CD4-positive, CD25-positive, alpha-beta regulatory T cell (primary cell): ENCODE results near the gene UBE2E2. TPM values are rescaled to one million over a fixed set of nuclear protein-coding genes. Genes with fewer than 3 reads are reported as not detected.

Experiments
- ATAC-seq, 2 donors: fragments of 150-1000 bp; cut with Tn5 transposase; one replicate each; pipeline ENCODE4 v1.10.0; 2021; ENCODE audit warnings: low read depth in 2 of 2, moderate number of reproducible peaks in 2 of 2, moderate library complexity in 1 of 2
- DNase-seq, 3 donors: peaks; one replicate each; pipeline versions ENCODE4 v3.0.0 to v3.0.0-alpha.2; 2012 to 2022; ENCODE audit warnings: mixed read lengths in 1 of 3
- H3K27ac ChIP-seq: one replicate; pipeline ENCODE4 v1.7.0; 2013; ENCODE audit warnings: mild to moderate bottlenecking, low read length; ENCODE audit not compliant: insufficient read depth, poor library complexity, severe bottlenecking
- H3K27me3 ChIP-seq: one replicate; pipeline ENCODE4 v1.7.0; 2013; ENCODE audit warnings: low read length; ENCODE audit not compliant: control insufficient read depth, insufficient read depth
- H3K36me3 ChIP-seq: one replicate; pipeline ENCODE4 v1.7.0; 2013; ENCODE audit warnings: mild to moderate bottlenecking, low read length, moderate library complexity; ENCODE audit not compliant: control insufficient read depth, insufficient read depth
- H3K4me1 ChIP-seq: 2 replicates; pipeline ENCODE4 v1.7.0; 2013; ENCODE audit warnings: mild to moderate bottlenecking, low read length; ENCODE audit not compliant: insufficient read depth, control insufficient read depth, poor library complexity, severe bottlenecking
- H3K4me3 ChIP-seq: one replicate; pipeline ENCODE4 v1.7.0; 2013; ENCODE audit warnings: low read depth, mild to moderate bottlenecking, low read length, moderate library complexity
- H3K9me3 ChIP-seq, 2 experiments: 1 replicate in 1 of 2; 2 replicates in 1 of 2; pipeline ENCODE4 v1.7.0; 2013; ENCODE audit warnings: low read length in 2 of 2, mild to moderate bottlenecking in 1 of 2, moderate library complexity in 1 of 2; ENCODE audit not compliant: control insufficient read depth in 2 of 2
- H3K27ac Mint-ChIP-seq, 3 donors: one replicate each; pipeline ENCODE4 v1.8.0; 2020 to 2022; ENCODE audit warnings: mild to moderate bottlenecking in 3 of 3, mixed read lengths in 3 of 3, moderate library complexity in 2 of 3
- H3K27me3 Mint-ChIP-seq: one replicate; pipeline ENCODE4 v1.8.0; 2022; ENCODE audit warnings: mild to moderate bottlenecking, mixed read lengths
- H3K36me3 Mint-ChIP-seq: one replicate; pipeline ENCODE4 v1.8.0; 2020; ENCODE audit warnings: mixed read lengths
- H3K4me1 Mint-ChIP-seq, 4 donors: one replicate each; pipeline ENCODE4 v1.8.0; 2020 to 2022; ENCODE audit warnings: mixed read lengths in 4 of 4, mild to moderate bottlenecking in 1 of 4
- H3K4me3 Mint-ChIP-seq, 4 donors: one replicate each; pipeline ENCODE4 v1.8.0; 2020 to 2022; ENCODE audit warnings: mild to moderate bottlenecking in 4 of 4, mixed read lengths in 4 of 4, moderate library complexity in 3 of 4
- H3K9me3 Mint-ChIP-seq, 7 donors: one replicate each; pipeline ENCODE4 v1.8.0; 2020 to 2022; ENCODE audit warnings: mixed read lengths in 7 of 7, mild to moderate bottlenecking in 3 of 7, moderate library complexity in 2 of 7
- polyA plus RNA-seq, 4 donors: library from polyadenylated mRNA; unstranded; fragments of 300-500 nt; fragmentation: Illumina TruSeq; gene quantifications; one replicate each; pipeline ENCODE4 v1.2.3, GENCODE V29; 2021
- total RNA-seq: library from RNA; stranded (reverse); gene quantifications from one replicate; pipeline ENCODE4 v1.2.3, GENCODE V29; 2022

Gene UBE2E2
- total and polyA plus RNA-seq, 5 donors from 2014 or later: 0.81 to 9.6 (median 1.8) TPM

DNA sequence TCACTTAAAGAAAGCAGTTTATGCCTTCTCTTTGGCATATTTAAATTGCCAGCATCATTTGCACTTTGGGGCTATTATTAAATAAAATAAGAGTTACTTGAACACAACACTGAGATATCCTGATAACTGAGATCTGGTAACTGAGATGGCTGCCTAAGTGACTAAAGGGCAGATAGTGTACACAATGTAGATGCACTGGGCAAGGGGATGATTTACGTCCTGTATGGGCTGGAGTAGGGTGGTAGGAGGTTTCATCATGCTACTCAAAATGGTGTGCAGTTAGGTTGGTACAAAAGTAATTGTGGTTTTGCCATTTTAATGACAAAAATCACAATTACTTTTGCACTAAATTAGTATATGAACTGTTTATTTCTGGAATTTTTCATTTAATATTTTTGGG lies 196.1 kb downstream of the UBE2E2 start:
- Mint-ChIP-seq H3K9me3 (peaks cover 0 to 2% (median 0%) of the 10 kb centered on the region in 7 donors), H3K27ac (no peak overlapping the region), H3K27me3 (no peaks in the 10 kb centered on the region), H3K4me1 (peaks cover 0 to 6% (median 2%) of the 10 kb centered on the region in 4 donors), H3K36me3 (no peaks in the 10 kb centered on the region), H3K4me3 (no peak overlapping the region)
- Histone ChIP-seq H3K27me3 (no peaks in the 10 kb centered on the region), H3K4me3 (no peak overlapping the region), H3K27ac (no peak overlapping the region), H3K36me3 (no peaks in the 10 kb centered on the region), H3K4me1 (no peaks in the 10 kb centered on the region), H3K9me3 (no peaks in the 10 kb centered on the region)
- ATAC-seq: no peak
- no peak for DNase-seq

DNA sequence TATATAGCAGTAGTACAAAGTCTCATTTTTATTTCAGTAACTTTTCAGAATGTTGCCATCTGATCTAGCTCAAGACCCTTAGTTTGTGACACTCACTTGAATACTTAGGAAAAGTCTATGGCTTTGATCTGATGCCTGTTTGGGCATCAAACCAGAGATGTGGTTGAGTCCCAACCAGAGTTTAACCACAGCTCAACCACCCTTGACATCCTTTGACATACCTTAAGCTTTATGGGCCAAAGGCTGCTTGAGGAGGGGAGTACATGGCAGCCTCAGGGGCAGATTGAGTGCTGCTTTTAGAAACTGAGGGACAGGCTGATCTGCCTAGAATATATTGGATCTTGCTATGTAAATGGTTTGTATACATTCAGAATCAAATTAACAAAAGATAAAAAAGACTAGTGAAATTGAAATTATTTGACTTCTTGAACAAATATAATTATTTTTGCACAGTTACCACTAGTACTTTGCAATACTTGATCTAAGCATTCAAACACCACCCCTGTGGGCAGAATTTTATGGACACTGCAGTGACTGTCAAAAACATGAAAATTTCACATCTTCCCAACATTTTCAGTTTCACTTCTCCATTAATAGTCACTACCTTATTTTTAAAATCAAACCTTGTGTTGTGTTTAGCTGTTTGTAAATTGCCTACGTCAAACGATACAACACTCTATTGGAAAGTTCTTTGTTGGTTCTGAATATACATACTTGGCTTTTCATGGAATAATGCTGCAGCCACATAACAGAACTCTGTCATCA lies 199.8 kb downstream of the UBE2E2 start:
- no peaks in the 10 kb centered on the region for H3K36me3 Mint-ChIP-seq
- no peaks in the 10 kb centered on the region for H3K27me3 Mint-ChIP-seq
- ATAC-seq (no peak), DNase-seq (peak in 1 of 3 donors; percentile 15)
- Histone ChIP-seq H3K9me3 (no peaks in the 10 kb centered on the region), H3K27ac (no peak overlapping the region), H3K4me1 (no peaks in the 10 kb centered on the region), H3K27me3 (no peaks in the 10 kb centered on the region), H3K4me3 (no peak overlapping the region), H3K36me3 (no peaks in the 10 kb centered on the region)
- H3K4me1 Mint-ChIP-seq: peaks cover 0 to 6% (median 2%) of the 10 kb centered on the region in 4 donors
- H3K4me3 Mint-ChIP-seq: no peak overlapping the region
- H3K9me3 Mint-ChIP-seq: peaks cover 0 to 2% (median 0%) of the 10 kb centered on the region in 7 donors
- no peak overlapping the region for H3K27ac Mint-ChIP-seq

- Histone ChIP-seq H3K27ac (no peak overlapping the region), H3K4me1 (no peaks in the 10 kb centered on the region), H3K9me3 (no peaks in the 10 kb centered on the region), H3K4me3 (no peak overlapping the region), H3K36me3 (no peaks in the 10 kb centered on the region), H3K27me3 (no peaks in the 10 kb centered on the region)
- Mint-ChIP-seq H3K36me3 (no peaks in the 10 kb centered on the region), H3K27ac (no peak overlapping the region), H3K9me3 (peaks cover 0 to 2% (median 0%) of the 10 kb centered on the region in 7 donors), H3K4me1 (peaks cover 0 to 6% (median 2%) of the 10 kb centered on the region in 4 donors), H3K27me3 (no peaks in the 10 kb centered on the region), H3K4me3 (no peak overlapping the region)
- no peak for ATAC-seq
- DNase-seq: no peak
Observed at GRCh38 chr3:23404246-23404645, 201.1 kb downstream of the UBE2E2 start.

- Histone ChIP-seq H3K36me3 (no peaks in the 10 kb centered on the region), H3K4me3 (no peak overlapping the region), H3K4me1 (no peaks in the 10 kb centered on the region), H3K27ac (no peak overlapping the region), H3K27me3 (no peaks in the 10 kb centered on the region), H3K9me3 (no peaks in the 10 kb centered on the region)
- Mint-ChIP-seq H3K4me1 (peaks cover 0 to 6% (median 2%) of the 10 kb centered on the region in 4 donors), H3K27me3 (no peaks in the 10 kb centered on the region), H3K27ac (no peak overlapping the region), H3K36me3 (no peaks in the 10 kb centered on the region), H3K4me3 (no peak overlapping the region), H3K9me3 (peaks cover 0 to 2% (median 0%) of the 10 kb centered on the region in 7 donors)
- ATAC-seq: no peak
- DNase-seq: no peak
Observed at GRCh38 chr3:23405081-23405480, 202.0 kb downstream of the UBE2E2 start.

GRCh38 chr3:23406601-23407000 lies 203.5 kb downstream of the UBE2E2 start:
- H3K27me3 Mint-ChIP-seq: no peaks in the 10 kb centered on the region

DNA sequence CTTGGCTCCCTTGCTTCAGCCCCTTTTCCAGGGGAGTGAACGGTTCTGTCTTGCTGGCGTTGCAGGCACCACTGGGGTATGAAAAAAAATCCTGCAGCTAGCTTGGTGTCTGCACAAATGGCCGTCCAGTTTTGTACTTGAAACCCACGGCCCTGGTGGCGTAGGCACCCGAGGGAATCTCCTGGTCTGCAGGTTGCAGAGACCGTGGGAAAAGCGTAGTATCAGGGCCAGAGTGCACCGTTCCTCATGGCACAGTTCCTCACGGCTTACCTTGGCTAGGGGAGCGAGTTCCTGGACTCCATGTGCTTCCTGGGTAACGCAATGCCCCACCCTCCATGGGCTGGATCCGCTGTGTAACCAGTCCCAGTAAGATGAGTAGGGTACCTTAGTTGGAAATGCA lies 214.9 kb downstream of the UBE2E2 start:
- Mint-ChIP-seq H3K27ac (no peak overlapping the region), H3K4me3 (no peak overlapping the region), H3K9me3 (peaks cover 0 to 13% (median 3%) of the 10 kb centered on the region in 7 donors), H3K27me3 (no peaks in the 10 kb centered on the region), H3K4me1 (peaks cover 0 to 5% (median 0%) of the 10 kb centered on the region in 4 donors), H3K36me3 (no peaks in the 10 kb centered on the region)
- H3K36me3 ChIP-seq: no peaks in the 10 kb centered on the region
- DNase-seq (no peak), ATAC-seq (no peak)
- no peaks in the 10 kb centered on the region for H3K27me3 ChIP-seq
- H3K4me1 ChIP-seq: no peaks in the 10 kb centered on the region
- H3K27ac ChIP-seq: no peak overlapping the region
- H3K4me3 ChIP-seq: no peak overlapping the region
- no peaks in the 10 kb centered on the region for H3K9me3 ChIP-seq

More at GRCh38 chr3:23406601-23407000, 203.5 kb downstream of the UBE2E2 start:
- Mint-ChIP-seq H3K4me3 (no peak overlapping the region), H3K9me3 (peaks cover 0 to 2% (median 0%) of the 10 kb centered on the region in 7 donors), H3K4me1 (peaks cover 0 to 6% (median 2%) of the 10 kb centered on the region in 4 donors), H3K27ac (no peak overlapping the region), H3K36me3 (no peaks in the 10 kb centered on the region)
- ATAC-seq (no peak), DNase-seq (no peak)
- no peak overlapping the region for H3K4me3 ChIP-seq
- no peaks in the 10 kb centered on the region for H3K4me1 ChIP-seq
- H3K27ac ChIP-seq: no peak overlapping the region
- H3K9me3 ChIP-seq: no peaks in the 10 kb centered on the region
- no peaks in the 10 kb centered on the region for H3K27me3 ChIP-seq
- H3K36me3 ChIP-seq: no peaks in the 10 kb centered on the region

- Mint-ChIP-seq H3K9me3 (peaks cover 0 to 8% (median 2%) of the 10 kb centered on the region in 7 donors), H3K4me3 (no peak overlapping the region), H3K27ac (no peak overlapping the region), H3K27me3 (no peaks in the 10 kb centered on the region), H3K4me1 (peaks cover 0 to 5% (median 0%) of the 10 kb centered on the region in 4 donors), H3K36me3 (no peaks in the 10 kb centered on the region)
- Histone ChIP-seq H3K27me3 (no peaks in the 10 kb centered on the region), H3K27ac (no peak overlapping the region), H3K4me3 (no peak overlapping the region), H3K9me3 (no peaks in the 10 kb centered on the region), H3K36me3 (no peaks in the 10 kb centered on the region), H3K4me1 (no peaks in the 10 kb centered on the region)
- ATAC-seq (no peak), DNase-seq (no peak)
Observed at GRCh38 chr3:23421811-23422516, 218.8 kb downstream of the UBE2E2 start.
